ENCODE measurements around the gene TMEM18. TPM values are rescaled to one million over a fixed set of nuclear protein-coding genes. Genes with fewer than 3 reads are reported as not detected.

Gene TMEM18
- total RNA-seq: 22.2 TPM

DNA sequence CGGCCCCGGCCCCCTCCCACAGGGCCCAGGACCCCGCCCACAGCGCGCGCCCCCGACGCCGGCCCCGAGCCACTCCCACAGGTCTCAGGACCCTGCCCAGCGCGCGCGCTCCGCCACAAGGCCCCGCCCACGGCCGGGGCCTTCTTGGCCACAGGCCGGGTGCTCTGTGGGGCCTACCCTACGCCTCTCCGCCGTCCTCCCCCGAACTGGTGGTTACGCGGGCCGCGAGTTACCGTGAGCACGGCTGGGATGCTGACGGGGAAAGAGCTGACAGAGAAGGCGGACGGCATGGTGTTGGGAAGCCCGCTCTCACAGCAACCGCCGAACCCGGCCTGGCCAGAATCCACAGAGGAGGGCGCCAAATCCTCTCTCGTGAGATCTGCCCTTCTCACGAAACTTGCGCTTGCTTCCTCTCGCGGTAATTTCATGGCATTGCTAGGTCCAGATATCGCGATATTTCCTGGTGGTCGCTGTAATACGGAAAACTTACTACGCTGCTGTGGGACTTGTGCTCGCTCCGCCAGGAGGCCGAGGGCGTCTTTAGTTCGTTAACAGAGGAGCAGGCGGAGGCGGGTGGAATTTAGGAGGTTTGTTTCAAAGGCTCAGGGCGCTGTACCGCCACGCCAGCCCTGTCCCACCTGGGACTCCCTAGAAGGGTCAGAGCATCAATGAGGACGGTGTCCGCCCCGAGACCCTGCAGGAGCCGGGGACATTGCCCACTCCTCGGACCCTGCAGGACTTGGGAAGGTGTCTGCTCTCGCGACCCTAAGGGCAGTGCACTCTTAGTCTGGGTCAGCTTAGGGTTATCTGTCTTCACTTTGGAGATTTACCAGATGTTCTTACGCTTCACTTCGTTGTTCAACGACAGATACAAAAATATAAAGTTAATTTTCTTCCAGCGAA, at the start of gene TMEM18:
TMEM18 (minus strand) TSS at position 351 of the 903 bp plus-strand sequence; CDS start at position 290, 61 bp downstream.

Measured in parietal lobe (tissue), 1 donor.